Measurements from ENCODE around the gene STIM1.

- TF ChIP-seq CTCF (IDR thresholded peaks at IDR 0.05) (no peak), POLR2A (IDR thresholded peaks at IDR 0.05) (no peak)
Observed at GRCh38 chr11:3893311-3893710, 37.8 kb downstream of the STIM1 start.

Measured in Peyer's patch (tissue), 4 donors.